HG03432 (cell line): ENCODE measurements around the gene TENT4A.
A peak's percentile ranks its signal among the peaks of the same experiment; 100 is the strongest.

Experiments used
- ATAC-seq: cut with Tn5 transposase; IDR thresholded peaks from one replicate; pipeline ENCODE4 v1.9.1; 2021; ENCODE audit warnings: mild to moderate bottlenecking, moderate library complexity; ENCODE audit not compliant: unreplicated experiment

TENT4A gene

DNA sequence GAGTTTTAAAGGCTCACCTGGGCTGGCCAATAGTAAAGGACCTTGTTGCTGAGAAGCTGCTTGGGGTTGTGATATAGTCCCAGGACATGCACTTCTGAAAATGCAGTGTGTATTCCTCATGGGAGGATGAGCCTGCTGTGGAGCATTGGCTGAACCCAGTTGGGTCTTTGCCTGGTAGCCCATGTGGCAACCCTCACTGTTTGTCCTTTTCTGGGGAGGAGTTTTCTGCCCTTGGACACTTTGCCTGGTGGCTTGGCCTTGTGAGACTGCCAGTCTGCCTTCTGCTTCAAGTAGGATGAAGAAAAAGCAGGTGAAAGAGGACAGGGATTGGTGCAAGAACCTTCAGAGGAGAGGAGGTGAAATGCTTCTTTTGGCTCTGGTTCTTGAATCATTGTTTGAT lies 4.0 kb downstream of the TENT4A start:
- no peak for ATAC-seq

DNA sequence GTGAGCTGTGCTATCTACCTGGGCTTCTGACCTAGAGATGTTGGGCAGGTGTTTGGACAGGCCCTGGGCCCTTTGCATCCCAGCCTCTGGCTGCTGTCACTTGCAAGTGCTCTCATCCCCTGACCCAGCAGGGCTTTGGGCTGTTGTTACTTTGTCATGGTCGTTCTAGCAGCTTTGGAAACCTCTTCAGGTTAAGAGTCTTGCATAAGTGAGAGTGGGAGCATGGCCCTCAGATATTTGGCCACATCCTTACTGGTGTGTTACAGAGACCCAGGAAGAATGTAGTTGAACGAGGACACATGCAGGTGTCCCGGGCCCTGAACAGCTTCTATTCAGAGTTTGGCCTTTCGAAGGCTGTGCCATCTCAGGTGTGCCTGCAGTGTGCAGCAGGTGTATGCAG lies 4.5 kb downstream of the TENT4A start:
- ATAC-seq, result no peak

DNA sequence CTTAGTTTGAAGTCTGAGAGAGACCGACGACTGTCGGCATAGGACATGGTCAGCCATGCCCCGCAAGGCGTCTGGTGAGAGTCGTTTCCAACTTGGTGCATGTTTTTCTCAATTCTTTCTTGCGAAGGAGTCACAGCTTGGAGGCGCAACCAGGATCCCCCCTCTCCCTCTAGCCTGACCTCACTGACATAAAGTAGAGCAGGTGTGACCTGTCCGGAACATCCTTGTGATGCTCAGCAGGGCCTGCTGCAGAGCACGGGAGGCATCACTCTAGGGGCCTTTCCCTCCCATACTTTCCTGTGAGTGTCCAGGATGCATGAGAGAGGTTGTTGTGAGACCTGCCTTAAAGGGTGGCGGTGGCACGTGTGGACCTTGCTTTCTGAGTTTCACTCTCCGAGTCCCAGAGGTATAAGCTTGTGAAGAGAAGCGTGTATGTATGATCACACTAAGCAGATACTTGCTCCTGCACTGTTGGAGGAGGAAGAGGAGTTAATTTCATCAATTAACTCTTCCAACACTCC lies 5.0 kb downstream of the TENT4A start:
- ATAC-seq, result no peak

DNA sequence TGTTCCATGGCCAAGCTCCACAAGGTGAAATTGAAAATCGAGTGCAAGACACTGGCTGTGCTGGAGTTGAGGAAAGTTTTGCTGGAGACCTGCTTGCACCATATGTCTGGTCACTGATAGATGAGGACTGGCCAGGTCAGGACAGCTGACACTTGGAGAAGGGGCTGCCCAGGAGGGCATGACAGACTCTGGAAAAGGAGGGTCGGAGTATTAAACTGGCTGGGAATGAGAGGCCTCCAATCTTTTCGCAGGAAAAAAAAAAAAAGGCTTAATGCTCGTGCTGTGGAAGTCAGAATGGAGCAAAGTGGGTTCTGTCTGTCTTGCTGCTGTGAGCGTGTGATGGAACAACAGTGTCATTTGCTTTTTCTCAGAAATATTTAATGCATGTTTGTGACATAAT lies 5.5 kb downstream of the TENT4A start:
- no peak for ATAC-seq

DNA sequence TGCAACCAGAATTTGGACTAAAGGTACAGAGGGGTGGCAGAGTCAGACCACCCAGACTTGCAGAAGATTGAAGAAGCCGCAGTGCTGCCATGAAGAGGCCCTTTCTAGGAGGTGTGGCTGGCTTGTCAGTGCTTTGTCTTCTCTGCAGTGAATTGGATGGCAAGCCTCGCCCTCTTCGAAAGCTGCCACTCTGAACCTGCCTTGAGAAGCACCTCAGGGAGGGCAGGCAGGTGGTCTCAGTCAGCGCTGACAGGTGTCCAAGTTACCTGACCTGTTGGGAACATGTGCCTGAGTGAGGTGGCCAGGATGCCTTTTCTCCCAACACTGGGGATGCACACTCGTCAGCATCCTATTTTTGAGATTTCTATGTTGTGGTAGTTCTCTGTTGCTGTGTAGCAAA lies 6.2 kb downstream of the TENT4A start:
- no peak for ATAC-seq

DNA sequence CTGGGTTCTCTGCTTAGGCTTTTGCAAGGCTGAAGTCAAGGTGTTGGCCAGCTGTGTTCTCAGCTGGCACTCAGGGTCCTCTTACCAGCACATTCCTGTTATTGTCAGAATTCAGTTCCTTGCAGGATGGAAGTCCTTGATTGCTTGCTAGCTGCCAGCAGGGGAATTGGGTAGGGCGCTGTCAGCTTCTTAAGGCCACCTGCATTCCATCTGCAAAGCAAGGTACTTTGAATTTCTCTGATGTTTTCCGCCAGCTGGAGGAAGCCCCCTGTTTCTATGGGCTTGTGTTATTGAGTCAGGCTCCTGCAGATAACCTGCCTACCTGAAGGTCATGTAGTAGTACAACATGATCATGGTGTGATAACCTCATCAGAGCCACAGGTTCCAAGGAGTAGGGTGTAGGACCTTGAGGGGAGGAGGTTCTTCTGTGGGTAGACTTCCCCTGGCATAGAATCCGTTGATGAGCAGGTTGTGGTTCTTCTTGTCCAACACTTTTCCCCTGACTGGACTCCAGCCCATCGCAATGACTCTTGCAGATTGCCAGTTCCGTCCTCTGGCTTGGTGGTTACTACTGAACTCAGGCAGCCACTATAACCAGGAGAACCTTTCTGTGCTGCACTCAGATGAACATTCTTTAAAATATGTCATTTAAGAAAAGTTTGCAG lies 6.8 kb downstream of the TENT4A start:
- no peak for ATAC-seq

DNA sequence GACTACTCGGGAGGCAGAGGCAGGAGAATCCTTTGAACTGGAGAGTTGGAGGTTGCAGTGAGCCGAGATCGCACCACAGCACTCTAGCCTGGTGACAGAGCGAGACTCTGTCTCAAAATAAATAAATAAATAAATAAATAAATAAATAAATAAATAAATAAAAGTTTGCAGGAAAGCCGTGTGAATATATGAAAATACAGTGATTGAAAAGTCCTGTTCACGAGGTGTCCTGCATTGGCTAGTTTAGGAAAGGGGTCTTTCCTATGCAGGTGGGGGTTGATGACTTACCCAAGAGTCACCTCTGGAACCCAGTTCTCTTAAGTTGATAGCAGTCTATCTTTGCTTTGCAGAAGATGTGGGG lies 7.3 kb downstream of the TENT4A start:
- no peak for ATAC-seq

DNA sequence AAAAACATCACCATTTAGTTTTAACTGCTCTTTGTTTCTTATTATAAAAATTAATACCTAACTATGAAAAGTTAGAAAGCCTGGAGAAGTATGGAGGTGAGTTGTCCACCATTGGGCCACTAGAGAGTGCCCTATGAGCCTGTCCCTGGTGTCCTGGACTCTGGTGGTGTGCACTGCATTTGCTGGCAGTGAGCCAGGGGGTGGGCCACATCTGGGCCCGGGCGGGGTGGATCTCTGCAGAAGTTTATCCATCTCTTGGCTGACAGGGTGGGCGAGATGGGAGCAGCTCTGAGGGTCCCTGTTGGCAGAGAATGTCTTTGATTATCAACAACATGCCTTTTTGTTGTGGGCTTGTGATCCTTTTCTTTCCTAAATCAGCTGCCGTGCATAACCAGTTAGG lies 8.2 kb downstream of the TENT4A start:
- peak; percentile 5 for ATAC-seq

DNA sequence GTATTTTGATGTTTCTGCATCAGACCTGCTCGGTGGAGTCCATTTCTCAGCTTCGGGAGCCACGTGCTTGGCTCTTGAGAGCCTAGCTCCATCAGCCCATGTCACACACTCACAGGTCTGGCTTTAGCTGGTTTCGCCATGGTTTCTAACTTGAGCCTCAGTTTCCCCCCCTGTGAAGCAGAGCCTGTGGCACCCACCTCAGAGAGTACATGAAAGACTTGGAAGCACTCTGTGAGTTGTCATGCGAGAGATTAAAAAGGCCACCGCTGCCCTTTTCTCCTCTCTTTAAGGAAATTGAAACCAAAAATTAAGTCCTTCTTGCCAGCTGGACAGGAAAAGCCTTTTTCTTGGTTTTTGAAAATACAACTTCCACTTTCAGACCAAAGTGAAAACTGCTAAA lies 8.8 kb downstream of the TENT4A start:
- ATAC-seq, result peak; percentile 49

DNA sequence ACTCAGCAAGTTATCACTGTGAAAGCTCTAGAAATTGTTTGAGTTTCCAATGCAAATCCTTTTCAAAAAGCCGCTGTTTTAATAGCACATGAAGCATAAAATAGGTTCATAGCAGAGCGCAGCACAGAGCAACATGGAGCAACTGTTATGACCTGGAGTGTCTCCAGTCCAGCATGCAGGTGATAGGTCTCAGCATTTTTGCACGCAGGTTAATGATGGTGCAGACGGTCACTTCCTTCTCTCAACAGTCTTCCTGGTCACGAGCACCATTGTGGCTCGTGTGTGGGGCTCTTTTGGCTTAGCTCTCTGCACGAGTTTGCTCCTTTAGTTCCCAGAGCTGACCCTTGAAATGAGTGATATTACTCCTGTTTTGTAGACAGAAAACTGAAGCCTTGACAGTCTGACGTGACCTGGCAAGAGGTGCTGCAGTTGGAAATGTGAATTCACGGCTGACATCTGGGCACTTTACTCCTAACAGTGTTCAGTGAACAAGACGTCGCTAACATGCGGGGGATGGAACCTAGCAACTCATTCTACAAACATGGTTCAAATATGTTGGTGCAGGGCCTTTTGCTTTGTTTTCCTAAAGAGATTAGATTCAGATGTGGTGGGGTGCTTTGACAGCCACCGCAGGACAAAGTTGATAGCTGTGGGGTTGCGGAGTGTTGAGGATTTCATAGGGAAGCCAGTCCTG lies 10.0 kb downstream of the TENT4A start:
- ATAC-seq, result no peak

DNA sequence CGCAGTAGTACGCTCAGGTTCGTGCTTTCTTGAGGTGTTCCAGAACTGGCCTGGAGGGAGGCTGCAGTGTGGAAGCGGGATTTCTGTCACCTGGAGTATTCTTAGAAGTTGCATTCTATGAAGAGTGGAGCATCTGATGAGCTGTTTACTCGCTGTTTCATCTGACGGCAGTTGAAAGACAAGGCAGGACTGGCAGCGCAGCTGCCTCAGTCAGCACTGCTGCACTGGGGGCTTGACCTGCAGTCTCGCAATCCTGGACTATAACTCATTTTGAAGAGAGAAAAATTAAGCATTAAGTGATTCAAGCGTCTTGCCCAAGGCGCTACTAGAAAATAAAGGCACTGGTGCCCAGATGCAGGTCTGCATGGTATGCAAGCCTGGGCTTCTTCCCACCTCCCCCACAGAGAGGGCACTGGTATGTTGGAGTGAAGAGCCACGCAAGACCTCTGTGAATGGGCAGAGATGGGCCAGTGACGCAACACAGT lies 10.6 kb downstream of the TENT4A start:
- no peak for ATAC-seq

DNA sequence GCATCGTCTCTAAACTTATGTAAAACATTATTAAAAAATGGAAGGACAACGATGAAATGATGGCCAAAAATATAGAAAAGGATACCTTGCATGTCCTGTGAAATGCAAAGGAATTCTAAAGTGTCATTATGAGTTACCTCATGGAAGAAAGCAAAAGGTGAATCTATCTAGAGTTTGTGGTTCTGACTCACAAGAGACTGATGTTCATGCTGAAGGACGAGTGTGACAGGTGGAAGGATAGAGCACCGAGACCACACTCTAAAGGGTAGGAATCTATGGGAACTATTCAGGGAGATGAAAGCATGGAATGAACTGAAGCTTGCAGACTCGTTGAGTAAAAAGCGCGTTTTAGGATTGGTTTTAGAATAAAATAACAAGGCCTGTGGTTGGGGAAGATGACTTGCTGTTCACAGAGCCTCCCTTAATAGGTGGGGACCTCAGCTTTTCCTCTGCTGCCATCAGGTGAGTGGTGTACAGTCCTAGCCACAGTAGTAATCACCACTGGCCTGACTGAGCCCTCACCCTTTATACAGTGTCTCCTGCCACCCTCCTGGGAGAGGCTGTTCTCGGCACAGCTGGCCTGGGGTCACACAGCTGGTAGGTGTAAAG lies 11.2 kb downstream of the TENT4A start:
- no peak for ATAC-seq

DNA sequence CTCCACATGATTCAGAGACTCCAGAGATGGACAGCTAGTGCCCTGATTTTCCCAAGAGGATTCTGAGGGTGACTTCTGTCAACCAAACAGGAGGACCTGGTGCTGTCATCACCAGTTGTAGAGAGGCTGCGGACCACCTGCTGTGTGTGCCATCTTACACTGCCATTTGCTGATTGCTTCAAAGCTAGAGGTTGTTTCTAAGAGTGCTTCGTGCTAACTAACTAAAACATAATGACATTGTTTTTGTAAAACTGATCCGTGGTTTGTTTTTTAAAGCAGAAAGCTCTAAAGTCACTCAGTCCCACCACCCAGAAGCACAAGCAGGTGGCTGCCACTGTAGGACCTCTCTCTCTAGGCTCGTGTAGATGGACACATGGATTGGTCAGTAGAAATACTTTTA lies 12.2 kb downstream of the TENT4A start:
- no peak for ATAC-seq

DNA sequence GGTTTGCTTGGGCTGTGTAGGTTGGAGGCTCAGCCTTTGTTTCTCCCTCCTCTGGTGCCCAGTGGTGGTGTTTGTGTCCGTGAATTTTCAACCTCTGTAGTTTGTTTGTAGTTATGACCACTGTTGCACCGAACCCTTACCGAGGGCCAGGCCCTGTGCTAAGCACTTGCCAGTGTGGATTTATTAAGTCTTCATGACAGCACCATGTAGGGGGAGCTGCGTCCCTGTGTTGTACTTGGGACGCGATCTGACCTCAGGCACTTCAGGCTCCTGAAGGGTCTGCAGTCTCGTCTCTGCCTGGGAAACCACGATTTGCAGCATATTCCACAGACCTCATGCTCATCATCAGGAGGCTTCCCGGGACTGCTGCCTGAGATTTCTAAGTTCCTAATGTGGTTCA lies 12.8 kb downstream of the TENT4A start:
- no peak for ATAC-seq

DNA sequence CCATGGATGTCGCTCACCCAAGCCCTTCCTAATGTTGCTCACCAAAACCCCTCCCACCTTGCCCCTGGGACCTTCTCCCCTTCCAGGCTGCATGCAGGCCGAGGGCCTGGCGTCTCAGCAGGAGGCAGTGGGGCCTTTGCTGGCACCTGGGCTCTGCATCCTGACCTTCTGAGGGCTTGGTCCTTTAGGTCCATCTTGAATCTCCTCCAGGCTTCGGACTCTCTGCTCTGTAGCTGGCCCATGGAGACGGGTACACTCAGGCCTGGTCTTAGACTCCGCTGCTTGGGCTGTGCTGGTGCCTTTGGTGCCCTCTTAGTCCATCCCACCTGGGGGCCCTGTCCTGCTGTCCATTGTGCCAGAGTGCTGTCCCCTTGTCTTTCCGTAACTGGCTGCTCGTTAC lies 14.0 kb downstream of the TENT4A start:
- ATAC-seq, result no peak

DNA sequence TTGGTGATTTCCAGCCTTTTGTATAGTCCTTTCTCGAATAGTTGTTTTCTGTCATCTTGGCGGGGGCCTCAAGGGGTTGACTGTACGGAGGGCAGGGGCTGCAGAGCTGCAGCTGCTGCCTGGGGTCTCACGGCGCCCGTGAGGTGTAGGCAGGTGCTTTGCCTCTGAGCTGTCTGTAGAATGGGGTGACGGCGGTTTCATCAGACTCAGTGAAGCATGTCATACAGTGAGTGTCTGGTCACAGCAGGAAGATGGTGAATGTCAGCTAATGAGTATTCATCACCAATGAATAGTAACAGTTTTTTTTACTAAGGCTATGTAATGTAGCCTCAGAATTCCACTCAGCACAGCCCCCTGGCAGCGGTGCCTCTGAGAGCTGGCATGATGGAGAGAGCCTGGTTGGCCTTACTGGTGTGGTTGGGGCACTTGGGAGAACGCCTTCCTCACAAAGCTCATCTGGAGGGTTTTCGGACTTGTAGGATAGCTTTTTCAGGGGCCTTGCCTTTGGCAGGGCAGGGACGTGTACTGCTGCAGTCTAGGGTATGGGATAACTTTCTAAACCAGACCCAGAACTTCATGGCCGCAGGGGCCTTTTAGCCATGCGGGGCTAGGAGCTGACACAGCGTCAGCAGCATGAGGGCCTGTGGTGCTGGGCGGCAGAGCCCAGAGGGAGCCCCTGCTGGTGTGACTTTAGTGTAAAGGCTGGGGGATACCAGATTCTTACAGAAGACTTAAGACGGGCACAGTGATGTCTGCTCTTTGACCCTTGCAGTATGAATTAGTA lies 15.0 kb downstream of the TENT4A start:
- peak; percentile 82 for ATAC-seq

DNA sequence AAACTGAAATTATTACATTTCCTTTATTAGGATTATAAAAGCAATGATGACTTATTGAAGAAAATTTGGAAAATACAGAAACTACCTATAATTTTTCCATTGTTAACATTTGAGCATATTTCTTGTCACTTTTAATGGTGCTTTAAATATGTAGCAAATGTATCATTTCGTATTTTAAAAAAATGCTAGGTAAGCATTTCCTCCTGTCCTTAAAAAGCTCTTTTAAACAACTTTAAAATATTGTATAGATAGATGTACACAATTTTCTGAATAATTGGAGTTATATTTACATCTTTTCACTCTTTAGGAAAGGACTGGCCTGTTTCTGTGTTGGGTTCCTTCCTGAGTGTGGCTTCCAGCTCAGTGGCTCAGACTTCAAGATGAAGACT lies 15.6 kb downstream of the TENT4A start:
- ATAC-seq, result no peak

DNA sequence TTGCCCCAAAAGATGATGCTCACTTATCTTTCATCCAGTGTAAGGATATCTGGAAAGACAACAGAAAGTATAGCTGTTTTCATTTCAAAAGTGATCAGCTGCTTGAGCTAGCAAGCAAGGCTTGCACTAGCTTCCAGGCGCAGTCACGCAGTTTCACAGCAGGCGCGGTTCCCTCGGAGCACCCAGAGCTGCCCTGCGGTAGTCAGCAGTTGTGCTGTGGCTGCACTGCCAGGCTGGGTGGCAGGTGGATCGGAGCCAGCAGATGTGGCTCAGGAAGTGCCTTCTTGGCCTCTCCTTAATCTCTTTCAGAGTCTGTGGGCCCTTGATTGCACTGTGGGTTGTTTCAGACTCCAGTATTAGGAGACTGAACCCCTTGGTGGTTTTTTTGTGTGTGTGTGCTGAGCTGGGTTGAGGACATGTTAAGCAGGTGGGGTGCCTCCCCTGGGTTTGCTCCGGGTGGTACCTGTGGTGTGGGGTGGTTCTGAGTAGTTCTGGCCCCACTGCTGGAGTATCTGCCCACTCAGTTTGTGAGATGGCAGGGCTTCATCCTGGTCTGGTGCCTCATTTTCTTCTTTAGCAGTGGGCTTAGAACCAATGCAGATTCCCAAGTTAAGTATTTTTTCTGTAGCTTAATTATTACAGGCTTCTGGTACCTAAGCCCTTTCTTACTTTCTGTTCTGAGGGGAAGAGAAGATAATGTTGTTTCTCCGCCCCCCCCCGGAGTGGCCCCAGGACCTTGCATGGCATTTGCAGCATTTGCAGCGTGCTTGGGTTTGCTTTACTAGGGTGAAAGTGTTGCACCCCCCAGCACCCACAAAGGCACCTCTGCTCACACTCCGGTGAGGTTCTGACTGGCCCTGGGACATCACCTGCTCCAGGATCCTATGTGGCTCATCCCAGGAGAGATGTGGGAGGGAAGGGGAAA lies 16.4 kb downstream of the TENT4A start:
- ATAC-seq, result peak; percentile 35

DNA sequence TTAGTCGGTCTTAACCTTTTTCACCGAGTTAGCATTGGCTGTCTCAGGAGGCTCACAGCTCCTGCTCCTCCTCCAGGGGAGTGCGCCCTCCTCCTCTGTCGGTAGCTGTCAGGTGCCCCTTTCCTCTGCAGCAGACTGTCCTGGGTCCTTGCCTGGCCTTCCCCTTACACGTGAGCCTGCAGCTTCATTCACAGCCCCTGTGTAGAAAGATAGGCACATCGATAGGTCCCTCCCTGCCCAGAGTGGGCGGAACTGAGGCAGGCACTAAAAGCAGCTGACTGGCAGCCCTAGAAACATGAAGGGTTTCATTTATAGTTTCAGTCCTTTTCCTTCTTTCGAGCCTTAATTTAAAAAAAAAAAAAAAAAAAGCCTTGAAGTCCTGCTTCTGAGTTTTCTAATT lies 17.2 kb downstream of the TENT4A start:
- peak; percentile 45 for ATAC-seq

DNA sequence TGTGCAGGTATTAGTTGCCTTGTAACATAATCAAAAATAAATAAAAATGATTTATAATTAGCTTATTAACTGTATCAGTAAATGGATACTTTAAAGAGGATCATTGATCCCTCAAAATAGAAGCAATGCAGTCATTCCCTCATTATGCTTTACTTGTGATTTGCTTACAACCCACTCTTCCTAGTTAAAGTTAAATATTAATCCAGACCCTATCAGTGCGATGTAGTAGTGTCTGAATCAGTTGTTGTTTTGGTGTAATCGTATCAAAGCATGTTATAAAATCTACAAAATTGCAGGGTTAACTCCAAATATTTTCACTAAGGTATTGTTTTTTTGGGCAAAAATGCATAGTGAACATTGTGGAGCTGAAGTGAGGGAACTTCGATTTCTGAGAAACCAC lies 17.6 kb downstream of the TENT4A start:
- no peak for ATAC-seq
